HL-60/S4 treated with phorbol 12-myristate 13-acetate at 8.2 ng/mL for 4 days and 3 days (cell line): ENCODE results near the gene UGT1A6.

Source experiments
- in situ Hi-C: fragments of 300-500 bp; cut with MboI; formaldehyde crosslinking; loops from 2 replicates; pipeline ENCODE4 v1.15.0; 2022; ENCODE audit warnings: low sequenced_read_pairs

The UGT1A6 gene

DNA sequence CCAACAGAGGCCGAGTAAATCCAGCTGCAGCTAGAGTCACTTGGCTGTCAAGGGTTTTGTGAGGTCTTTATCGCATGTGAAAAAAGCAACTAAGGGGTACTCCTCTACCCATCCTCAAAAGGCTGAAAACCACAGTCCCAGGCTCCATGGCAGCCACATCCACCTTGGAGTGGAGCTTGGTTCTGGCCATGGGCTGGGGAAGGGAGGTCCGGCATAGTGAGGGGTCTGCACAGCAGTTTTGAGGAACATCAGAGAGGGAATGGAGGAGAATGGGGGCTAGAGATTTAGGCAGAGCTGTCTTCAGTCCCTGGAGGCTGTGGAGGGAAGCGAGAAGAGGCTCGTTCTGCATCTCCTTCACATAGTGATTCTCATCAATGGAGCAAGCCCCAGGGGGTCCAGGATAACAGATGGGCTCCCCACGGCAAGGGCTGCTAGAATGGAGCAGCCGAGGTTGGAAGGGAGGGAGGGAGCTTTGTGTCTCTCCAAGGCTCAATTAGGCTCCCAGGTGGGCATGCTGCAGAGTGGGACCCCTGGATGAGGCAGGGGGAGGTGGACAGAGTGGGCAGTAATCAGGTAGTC lies 106.5 kb downstream of the UGT1A6 start:
- in situ Hi-C loops, result no loop called here

DNA sequence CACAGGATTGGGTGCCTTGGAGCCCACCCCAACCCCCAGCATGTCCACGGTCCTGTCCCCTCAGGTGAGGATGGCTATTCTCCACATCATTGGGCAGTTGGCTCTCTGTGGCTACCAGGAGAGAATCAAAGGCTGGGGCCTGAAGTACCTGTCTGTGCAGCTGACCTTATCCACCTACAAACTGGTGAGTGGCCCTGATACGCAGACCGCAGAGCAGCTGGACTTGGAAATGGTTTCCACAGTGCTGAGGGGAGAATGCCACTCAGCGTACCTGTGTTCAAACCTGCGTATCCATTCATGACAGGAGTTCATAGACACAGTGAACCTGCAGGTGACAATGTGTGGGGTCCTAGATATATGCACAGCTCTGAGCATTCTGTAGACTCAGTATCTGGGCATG lies 107.0 kb downstream of the UGT1A6 start:
- in situ Hi-C loops, result no loop called here

- in situ Hi-C loops, result no loop called here
Observed at GRCh38 chr2:233800208-233800607, 107.5 kb downstream of the UGT1A6 start.

DNA sequence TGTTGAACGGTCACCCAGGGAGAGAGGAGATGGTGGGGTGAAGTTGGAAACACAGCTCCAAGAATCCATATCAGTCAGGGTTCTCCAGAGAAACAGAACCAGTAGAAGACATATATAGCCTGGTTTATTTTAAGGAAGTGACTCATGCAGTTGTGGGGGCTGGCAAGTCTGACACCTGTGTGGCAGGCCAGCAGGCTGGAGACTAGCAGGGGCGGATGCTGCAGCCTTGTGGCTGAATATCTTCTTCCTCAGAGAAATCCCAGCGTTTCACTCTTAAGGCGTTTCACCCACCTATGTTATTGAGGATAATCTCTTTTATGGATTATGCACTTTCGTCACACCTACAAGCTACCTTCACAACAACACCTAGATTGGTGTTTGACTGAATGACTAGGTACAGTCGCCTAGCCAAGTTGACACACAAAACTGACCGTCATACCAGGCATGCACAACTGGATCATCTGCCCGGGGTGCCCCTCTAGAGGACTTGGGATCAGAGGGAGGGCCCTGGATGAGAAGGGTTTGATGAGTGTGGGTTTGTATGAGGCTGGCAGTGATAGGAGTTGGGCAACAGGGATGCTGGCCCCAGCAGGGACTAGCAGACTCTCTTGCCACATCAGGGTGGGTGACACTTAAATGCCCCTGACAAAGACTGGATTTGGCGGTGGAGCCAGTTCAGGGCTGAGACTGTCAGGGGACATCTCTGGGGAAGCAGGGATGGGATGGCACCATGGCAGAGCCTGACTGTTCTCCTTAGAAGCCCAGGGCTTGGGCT lies 108.9 kb downstream of the UGT1A6 start:
- in situ Hi-C loops, result no loop called here

GRCh38 chr2:233802132-233802815 lies 109.6 kb downstream of the UGT1A6 start:
- in situ Hi-C loops, result no loop called here

GRCh38 chr2:233803292-233803911 lies 110.7 kb downstream of the UGT1A6 start:
- in situ Hi-C loops, result no loop called here

DNA sequence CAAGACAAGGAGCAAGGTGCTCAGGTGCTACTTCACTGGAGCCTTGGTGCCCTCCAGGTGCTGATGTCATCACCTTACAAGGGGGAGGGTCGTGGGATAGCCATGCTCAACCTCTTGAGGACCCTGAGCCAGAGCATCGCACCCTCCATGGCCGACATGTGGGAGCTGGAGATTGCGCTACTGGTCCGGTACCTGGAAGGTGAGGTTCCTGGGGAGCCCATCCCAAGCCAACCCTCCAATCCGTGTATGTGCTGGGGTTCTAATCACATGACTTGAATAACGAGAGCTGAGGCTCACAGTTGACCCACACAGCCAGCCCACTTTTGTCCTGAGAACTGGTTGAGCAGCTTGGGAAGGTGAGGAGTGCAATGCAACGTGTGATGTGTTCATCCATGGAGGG lies 111.3 kb downstream of the UGT1A6 start:
- in situ Hi-C loops, result no loop called here

GRCh38 chr2:233807215-233807865 lies 114.7 kb downstream of the UGT1A6 start:
- in situ Hi-C loops, result no loop called here

DNA sequence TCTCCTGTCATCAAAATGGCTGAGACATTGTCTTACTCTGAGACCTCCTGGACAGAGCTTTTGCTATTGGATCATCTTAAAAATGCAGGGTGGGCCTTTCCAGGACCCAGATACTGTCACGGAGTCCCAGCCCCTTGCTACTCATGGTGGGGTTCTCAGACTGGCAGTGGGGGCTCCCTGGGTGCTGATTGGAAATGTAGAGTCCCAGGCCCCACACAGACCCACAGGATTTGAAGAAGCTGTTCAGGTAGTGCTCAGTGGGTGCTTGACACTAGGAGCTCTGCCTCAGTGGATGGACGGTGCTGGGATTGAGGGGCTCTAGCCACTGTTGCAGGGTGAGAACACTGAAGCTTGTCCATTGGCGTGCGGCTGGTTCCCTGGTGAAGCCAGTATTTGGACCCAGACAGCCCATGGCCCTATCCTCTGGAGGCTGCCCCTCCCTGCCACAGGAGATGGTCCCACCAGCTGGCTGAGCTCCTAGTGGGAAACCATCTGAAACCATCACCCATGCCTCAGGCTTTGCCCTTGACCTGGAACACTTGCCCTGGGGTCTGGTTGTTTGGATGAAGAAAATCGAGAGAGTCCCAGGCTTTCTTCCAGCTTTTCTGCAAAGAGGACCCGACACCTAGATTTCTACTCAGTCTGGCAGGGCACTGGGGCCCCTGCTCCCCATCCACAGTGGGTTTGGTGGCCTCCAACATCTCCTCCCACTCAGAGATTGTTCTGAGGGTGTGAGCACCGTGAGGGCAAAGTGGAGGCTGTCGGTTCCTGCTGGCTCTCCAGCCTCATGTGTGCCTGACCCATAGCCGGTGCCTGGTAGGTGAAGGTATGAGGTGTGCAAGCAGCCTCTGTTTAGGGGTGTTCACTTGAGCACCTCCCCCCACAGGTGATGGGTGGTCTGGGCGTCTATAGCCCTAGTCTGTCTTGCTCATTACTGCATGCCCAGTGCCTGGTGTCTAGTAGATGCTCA lies 115.6 kb downstream of the UGT1A6 start:
- in situ Hi-C loops, result no loop called here

DNA sequence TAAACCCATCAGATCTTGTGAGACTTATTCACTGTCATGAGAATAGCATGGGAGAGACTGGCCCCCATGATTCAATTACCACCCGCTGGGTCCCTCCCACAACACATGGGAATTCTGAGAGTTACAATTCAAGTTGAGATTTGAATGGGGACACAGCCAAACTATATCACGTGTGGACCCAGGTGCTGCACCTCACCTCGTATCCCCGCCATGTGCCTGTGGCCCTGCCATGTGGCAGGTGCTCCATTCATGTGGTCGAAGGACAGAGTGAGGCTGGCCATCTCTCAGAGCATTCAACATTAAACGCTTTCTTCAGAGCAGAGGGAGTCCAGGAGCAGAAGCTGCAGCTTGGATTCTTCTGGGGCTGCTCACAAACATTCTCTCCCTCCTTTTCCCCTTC lies 117.7 kb downstream of the UGT1A6 start:
- in situ Hi-C loops, result no loop called here

DNA sequence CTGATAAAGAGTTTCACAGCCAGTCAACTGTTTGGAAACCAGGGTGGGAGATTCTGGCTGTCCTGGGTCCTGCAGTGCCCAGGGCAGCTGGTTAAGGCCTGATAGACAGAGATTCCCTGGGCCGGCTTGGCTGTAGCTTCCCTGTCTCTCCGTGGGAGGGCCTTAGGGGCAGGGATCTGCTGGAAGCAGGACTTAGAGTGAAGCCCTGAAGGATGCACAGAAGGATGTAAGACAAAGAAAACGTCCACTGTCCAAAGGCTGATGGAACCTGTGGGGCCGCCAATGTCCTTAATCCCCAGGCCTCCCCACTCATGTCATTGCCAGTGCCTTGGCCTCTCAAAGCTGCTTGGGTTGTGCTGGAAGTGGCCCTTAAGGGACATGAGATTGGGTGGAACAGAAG lies 118.4 kb downstream of the UGT1A6 start:
- in situ Hi-C loops, result no loop called here

DNA sequence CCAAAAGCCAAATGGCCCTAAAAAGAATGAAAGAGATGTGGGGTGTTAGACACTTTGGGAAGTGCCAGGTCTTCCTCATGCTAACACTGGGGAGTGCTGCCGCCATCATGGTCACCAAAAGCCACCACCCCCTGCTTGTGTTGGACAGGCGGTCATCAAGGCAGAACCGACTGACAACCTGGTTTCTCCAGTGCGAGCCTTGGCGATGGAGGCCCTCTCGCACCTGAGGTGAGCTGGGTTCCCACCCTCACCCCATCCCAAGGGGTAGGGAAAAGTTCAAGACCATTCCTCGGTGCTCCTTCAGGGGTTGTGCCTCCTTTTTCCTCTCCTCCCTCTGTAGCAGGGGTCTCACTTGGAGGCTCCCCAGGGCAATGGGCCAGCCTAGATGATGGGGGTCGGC lies 119.0 kb downstream of the UGT1A6 start:
- in situ Hi-C loops, result no loop called here

GRCh38 chr2:233813236-233814055 lies 120.8 kb downstream of the UGT1A6 start:
- in situ Hi-C loops, result no loop called here

DNA sequence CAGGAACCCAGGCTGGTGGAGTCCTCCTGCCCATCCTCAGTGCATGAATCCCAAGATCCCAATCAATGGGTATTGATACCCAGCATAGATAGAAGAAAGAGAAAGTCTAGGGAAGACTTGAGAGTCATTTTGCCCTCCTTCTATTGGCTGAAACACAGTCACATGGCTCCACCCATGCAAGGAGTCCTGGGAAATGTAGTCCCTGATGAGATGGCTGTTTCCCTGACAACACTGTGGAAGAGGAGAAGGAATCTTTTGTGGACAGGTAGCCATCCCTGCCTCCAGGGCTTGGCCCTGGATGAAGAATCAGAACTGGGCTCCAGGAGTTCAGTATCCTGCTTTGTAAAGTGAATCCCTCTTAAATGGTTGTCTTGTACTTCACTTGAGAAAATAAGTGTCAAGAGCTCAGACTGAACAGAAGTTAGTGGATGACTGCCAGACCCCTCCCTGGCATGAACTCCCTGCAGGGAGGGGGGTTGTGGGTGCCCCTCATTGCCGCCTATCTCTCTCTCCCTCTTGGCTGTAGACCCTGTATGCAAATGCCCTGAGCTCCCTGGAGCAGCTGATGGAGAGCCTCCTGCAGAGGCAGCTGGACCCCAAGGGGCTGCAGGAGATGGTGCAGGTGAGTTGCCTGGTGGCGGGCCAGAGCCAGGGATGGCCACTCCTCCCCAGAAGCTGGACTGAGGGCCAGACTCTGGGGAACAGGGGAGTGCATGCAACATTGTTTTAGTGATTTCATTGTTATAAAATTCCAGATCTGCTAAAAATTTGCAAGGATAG lies 121.6 kb downstream of the UGT1A6 start:
- in situ Hi-C loops, result no loop called here

DNA sequence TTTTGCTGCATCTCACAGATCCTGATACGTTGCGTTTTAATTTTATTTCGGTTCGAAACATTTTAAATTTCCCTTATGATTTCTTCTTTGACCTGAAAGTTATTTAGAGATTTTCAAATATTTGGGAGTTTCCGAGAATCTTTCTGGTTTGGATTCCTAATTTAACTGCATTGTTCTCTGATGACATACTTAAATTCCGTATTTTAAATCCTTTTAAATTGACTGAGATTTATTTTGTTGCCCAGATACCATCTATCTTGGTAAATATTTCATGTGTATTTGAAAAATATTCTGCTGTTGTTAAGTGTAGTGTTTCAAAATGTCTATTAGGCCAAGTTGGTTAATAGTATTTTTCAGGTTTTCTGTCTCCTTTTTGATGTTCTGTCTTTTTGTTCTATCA lies 123.2 kb downstream of the UGT1A6 start:
- in situ Hi-C loops, result no loop called here

GRCh38 chr2:233816334-233816733 lies 123.6 kb downstream of the UGT1A6 start:
- in situ Hi-C loops, result no loop called here

DNA sequence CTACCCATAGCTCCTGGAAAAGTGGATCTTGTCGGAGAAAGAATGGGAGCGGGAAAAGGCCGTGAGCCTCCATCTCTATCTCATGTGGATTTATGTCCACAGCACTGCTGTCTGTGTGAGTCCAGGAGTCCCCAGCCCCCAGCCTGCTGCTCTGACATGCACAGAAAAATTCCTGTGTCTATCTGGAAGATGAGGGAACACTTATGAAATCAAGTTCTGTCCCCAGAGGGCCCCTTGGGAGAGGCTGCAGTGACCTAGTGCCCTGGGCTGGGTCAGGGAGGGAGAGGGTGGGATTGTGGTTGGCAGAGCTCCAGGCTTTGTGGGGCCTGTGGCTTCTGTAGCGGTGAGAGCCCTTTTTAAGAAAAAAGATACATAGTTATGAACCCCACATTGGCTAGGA lies 124.1 kb downstream of the UGT1A6 start:
- in situ Hi-C loops, result no loop called here

DNA sequence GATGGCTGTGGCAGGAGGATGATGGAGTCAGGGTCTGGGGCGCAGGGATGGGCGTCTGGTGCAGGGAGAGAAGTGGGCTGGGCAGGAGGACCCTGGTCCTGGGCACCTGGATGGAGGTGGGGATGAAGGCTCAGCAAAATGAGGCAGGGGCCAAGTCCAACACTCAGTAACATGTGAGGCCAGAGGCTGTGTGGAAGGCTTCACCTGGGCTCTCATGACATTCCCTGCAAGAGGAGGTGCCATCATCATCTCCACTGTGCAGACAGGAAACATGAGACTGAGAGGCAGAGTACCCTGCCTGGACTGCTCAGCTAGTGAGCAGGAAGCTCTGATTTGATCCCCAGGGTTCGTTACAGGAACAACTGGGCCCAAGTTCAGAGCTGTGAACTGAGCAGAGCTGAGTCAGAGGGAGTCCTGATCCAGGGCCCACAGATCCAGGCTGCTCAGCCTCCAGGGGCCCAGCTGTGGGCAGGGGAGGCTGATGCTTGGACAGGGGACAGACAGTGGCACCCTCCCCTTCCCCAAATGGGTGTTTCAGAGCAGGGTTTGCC lies 124.7 kb downstream of the UGT1A6 start:
- in situ Hi-C loops, result no loop called here
